ENCODE results near the gene BACH2.
"Not testable (repeated sequence)": the region's sequence is repeated elsewhere in the genome, so short reads cannot be mapped to it uniquely, and the experiment has no call there.

The BACH2 gene

GRCh38 chr6:90033746-90034271, 262.8 kb downstream of the BACH2 start:
- no peaks in the 10 kb centered on the region for H3K27me3 ChIP-seq (ENCODE audit: low read length)
- H4K20me1 ChIP-seq (ENCODE audit: low read depth, low read length): no peaks in the 10 kb centered on the region
- H3K9me3 ChIP-seq (ENCODE audit: insufficient read depth, low read length): no peaks in the 10 kb centered on the region
- no peak overlapping the region for H3K27ac ChIP-seq (ENCODE audit: low read depth, low read length)
- H3K4me2 ChIP-seq (ENCODE audit: low read depth, low read length, poor library complexity, severe bottlenecking): no peak overlapping the region
- no peak for TF ChIP-seq EZH2phosphoT487 (conservative IDR thresholded peaks at IDR 0.05; ENCODE audit: low read length)
- no peak for TF ChIP-seq CTCF (IDR thresholded peaks at IDR 0.05; ENCODE audit: insufficient read depth, low read length, poor library complexity, severe bottlenecking)
- no peak overlapping the region for H3K4me3 ChIP-seq (ENCODE audit: insufficient read depth, low read length, poor library complexity, severe bottlenecking)
- H3K9ac ChIP-seq (ENCODE audit: low read length): no peak overlapping the region
- H3K36me3 ChIP-seq (ENCODE audit: low read length): no peaks in the 10 kb centered on the region; the same call in 1 of the 2 replicates
- H3K9me2 ChIP-seq (replicated peaks; ENCODE audit: insufficient read depth, low read length): no peaks in the 10 kb centered on the region
- no peaks in the 10 kb centered on the region for H3K79me2 ChIP-seq (ENCODE audit: insufficient read depth, low read length)
- no peaks in the 10 kb centered on the region for H3F3A ChIP-seq (ENCODE audit: insufficient read depth)
- no peak overlapping the region for H2AFZ ChIP-seq (ENCODE audit: low read depth, low read length, severe bottlenecking)

- H3K27me3 ChIP-seq (ENCODE audit: low read length); H3K9me2 ChIP-seq (replicated peaks; ENCODE audit: insufficient read depth, low read length); H3K79me2 ChIP-seq (ENCODE audit: insufficient read depth, low read length); H3K27ac ChIP-seq (ENCODE audit: low read depth, low read length); H3K9ac ChIP-seq (ENCODE audit: low read length); H3K36me3 ChIP-seq (ENCODE audit: low read length); H3K9me3 ChIP-seq (ENCODE audit: insufficient read depth, low read length); H2AFZ ChIP-seq (ENCODE audit: low read depth, low read length, severe bottlenecking); H3K4me3 ChIP-seq (ENCODE audit: insufficient read depth, low read length, poor library complexity, severe bottlenecking); H3K4me2 ChIP-seq (ENCODE audit: low read depth, low read length, poor library complexity, severe bottlenecking); H4K20me1 ChIP-seq (ENCODE audit: low read depth, low read length); H3F3A ChIP-seq (ENCODE audit: insufficient read depth): not testable (repeated sequence)
Measured at GRCh38 chr6:90032489-90033212, 264.0 kb downstream of the BACH2 start.

- no peaks in the 10 kb centered on the region for H3K27me3 ChIP-seq (ENCODE audit: low read length)
- H3K79me2 ChIP-seq (ENCODE audit: insufficient read depth, low read length): no peaks in the 10 kb centered on the region
- H3K4me2 ChIP-seq (ENCODE audit: low read depth, low read length, poor library complexity, severe bottlenecking): no peak overlapping the region
- no peak overlapping the region for H3K27ac ChIP-seq (ENCODE audit: low read depth, low read length)
- H4K20me1 ChIP-seq (ENCODE audit: low read depth, low read length): no peaks in the 10 kb centered on the region
- H2AFZ ChIP-seq (ENCODE audit: low read depth, low read length, severe bottlenecking): no peak overlapping the region
- no peak overlapping the region for H3K4me3 ChIP-seq (ENCODE audit: insufficient read depth, low read length, poor library complexity, severe bottlenecking)
- no peaks in the 10 kb centered on the region for H3K9me2 ChIP-seq (replicated peaks; ENCODE audit: insufficient read depth, low read length)
- TF ChIP-seq CTCF (IDR thresholded peaks at IDR 0.05; ENCODE audit: insufficient read depth, low read length, poor library complexity, severe bottlenecking): no peak
- TF ChIP-seq EZH2phosphoT487 (conservative IDR thresholded peaks at IDR 0.05; ENCODE audit: low read length): no peak
- H3K36me3 ChIP-seq (ENCODE audit: low read length): no peaks in the 10 kb centered on the region
- H3F3A ChIP-seq (ENCODE audit: insufficient read depth): no peaks in the 10 kb centered on the region
- H3K9ac ChIP-seq (ENCODE audit: low read length): no peak overlapping the region
- H3K9me3 ChIP-seq (ENCODE audit: insufficient read depth, low read length): no peaks in the 10 kb centered on the region
Measured at GRCh38 chr6:90028995-90029635, 267.5 kb downstream of the BACH2 start.
